Psoas muscle (tissue), 8 donors: ENCODE data around the gene EIF3F. TPM values are rescaled to one million over a fixed set of nuclear protein-coding genes. Genes with fewer than 3 reads are reported as not detected.

Source experiments
- ATAC-seq, 4 donors: fragments of 200-7000 bp; cut with Tn5 transposase; one replicate each; pipeline ENCODE4 v1.9.1; 2020; ENCODE audit warnings: moderate library complexity in 3 of 4, mild to moderate bottlenecking in 2 of 4
- DNase-seq, 2 donors: peaks; one replicate each; pipeline ENCODE4 v3.0.0-alpha.2; 2020
- H3K27ac ChIP-seq: fragments of 200-600 bp; one replicate; pipeline ENCODE4 v1.8.0; 2022
- H3K27me3 ChIP-seq, 3 donors: fragments of 200-600 bp in 1 of 3; one replicate each; pipeline versions ENCODE4 v1.6.1 to v1.8.0; 2013 to 2022; ENCODE audit warnings: low read length in 2 of 3, mild to moderate bottlenecking in 2 of 3, moderate library complexity in 1 of 3; ENCODE audit not compliant: insufficient read depth in 3 of 3
- H3K36me3 ChIP-seq, 2 donors: fragments of 200-600 bp in 1 of 2; one replicate each; pipeline versions ENCODE4 v1.6.1 to v1.8.0; 2013 to 2022; ENCODE audit warnings: low read depth in 1 of 2, mild to moderate bottlenecking in 1 of 2, moderate library complexity in 1 of 2; ENCODE audit not compliant: insufficient read depth in 1 of 2
- H3K4me1 ChIP-seq: fragments of 200-600 bp; one replicate; pipeline ENCODE4 v1.8.0; 2022
- H3K4me3 ChIP-seq: fragments of 200-600 bp; one replicate; pipeline ENCODE4 v1.8.0; 2022; ENCODE audit warnings: mild to moderate bottlenecking
- H3K9me3 ChIP-seq: fragments of 200-600 bp; one replicate; pipeline ENCODE4 v1.8.0; 2022
- CTCF ChIP-seq: fragments of 200-600 bp; IDR thresholded peaks from one replicate; pipeline ENCODE4 v1.8.0; 2022; ENCODE audit warnings: antibody characterized with exemption
- WGBS, 3 donors: extraction: QIAGEN DNeasy Blood & Tissue Kit; methylation state at CpG; one replicate each; pipeline versions ENCODE4 v1.1.6 to v1.1.7; 2013; 5-methylcytosine and 5-hydroxymethylcytosine counted together
- intact Hi-C, 2 donors: fragments of 100-400 bp; cut with DNase I; formaldehyde crosslinking; loops; one replicate each; pipeline versions ENCODE4 v1.11.0 to v1.14.2; 2022
- polyA plus RNA-seq, 3 donors: library from polyadenylated mRNA; stranded (reverse); fragments of 200-250 nt; gene quantifications; one replicate each; pipeline ENCODE4 v1.2.3, GENCODE V29; 2013
- total RNA-seq, 4 donors: library from RNA; stranded (reverse); fragmentation: NEBNext Ultra II Directional in 2 of 4; extraction: Animal tissue kit (Norgen Biotek cat#: 25700) in 2 of 4; gene quantifications; one replicate each; pipeline versions ENCODE4 v1.2.1 to v1.2.4, GENCODE V29; 2021 to 2023
- donor health status: healthy with polysubstance abuse.
- donor health status: DM: no; HTN: no; CAD: no; lungs with moderate emphysema.
- donor health status: Bipolar disorder and iron deficiency.
- donor health status: healthy.
- donor health status: DM: yes; HTN: yes; CAD: no.
- donor health status: DM: no; HTN: no; CAD: no.
- donor health status: DM: no; HTN: no; CAD: no.
- donor health status: DM: yes; HTN: yes; CAD: no.

Gene EIF3F
- total and polyA plus RNA-seq, 7 donors, result 149 to 539 (median 208) TPM

- no peaks in the 10 kb centered on the region for H3K27me3 ChIP-seq
- DNase-seq, result no peak
- 83 to 85% (median 84%) methylated on average over 8 to 10 of the region's 10 CpGs for WGBS, 3 donors
- ATAC-seq, result no peak
- no peaks in the 10 kb centered on the region for H3K4me1 ChIP-seq
- no peaks in the 10 kb centered on the region for H3K36me3 ChIP-seq
- intact Hi-C loops, result no loop called here
- H3K9me3 ChIP-seq, result no peaks in the 10 kb centered on the region
- no peak for TF ChIP-seq CTCF
- H3K27ac ChIP-seq, result no peak overlapping the region
- H3K4me3 ChIP-seq, result no peak overlapping the region
Measured at GRCh38 chr11:8039530-8040260, 52.6 kb downstream of the EIF3F start.

GRCh38 chr11:8040261-8040920 is 53.3 kb downstream of the EIF3F start:
- no peak overlapping the region for H3K4me3 ChIP-seq
- H3K27me3 ChIP-seq, result no peaks in the 10 kb centered on the region
- H3K9me3 ChIP-seq, result no peaks in the 10 kb centered on the region
- no peak for ATAC-seq
- H3K36me3 ChIP-seq, result no peaks in the 10 kb centered on the region
- no peaks in the 10 kb centered on the region for H3K4me1 ChIP-seq
- TF ChIP-seq CTCF, result no peak
- no peak overlapping the region for H3K27ac ChIP-seq
- no peak for DNase-seq
- 78 to 90% (median 87%) methylated on average over 4 of the region's 4 CpGs for WGBS, 3 donors
- intact Hi-C loops, result no loop called here

- intact Hi-C loops, result no loop called here
- DNase-seq, result no peak
- no peak for TF ChIP-seq CTCF
Measured at GRCh38 chr11:8040921-8041285, 53.8 kb downstream of the EIF3F start.

GRCh38 chr11:8041576-8041975 is 54.4 kb downstream of the EIF3F start:
- no peaks in the 10 kb centered on the region for H3K4me1 ChIP-seq
- no peak for DNase-seq
- no peaks in the 10 kb centered on the region for H3K36me3 ChIP-seq
- no peak for ATAC-seq
- no peak overlapping the region for H3K27ac ChIP-seq
- H3K4me3 ChIP-seq, result no peak overlapping the region
- 84 to 90% (median 89%) methylated on average over 4 of the region's 4 CpGs for WGBS, 3 donors
- H3K9me3 ChIP-seq, result no peaks in the 10 kb centered on the region
- intact Hi-C loops, result no loop called here
- no peak for TF ChIP-seq CTCF
- H3K27me3 ChIP-seq, result no peaks in the 10 kb centered on the region

More at GRCh38 chr11:8040921-8041285, 53.8 kb downstream of the EIF3F start:
- no peaks in the 10 kb centered on the region for H3K4me1 ChIP-seq
- no peaks in the 10 kb centered on the region for H3K27me3 ChIP-seq
- H3K9me3 ChIP-seq, result no peaks in the 10 kb centered on the region
- WGBS, 3 donors, result 74 to 92% (median 81%) methylated on average over 2 of the region's 2 CpGs
- H3K36me3 ChIP-seq, result no peaks in the 10 kb centered on the region
- no peak for ATAC-seq
- H3K27ac ChIP-seq, result no peak overlapping the region
- H3K4me3 ChIP-seq, result no peak overlapping the region
